ENCODE results near the gene COLEC12.

Gene COLEC12

DNA sequence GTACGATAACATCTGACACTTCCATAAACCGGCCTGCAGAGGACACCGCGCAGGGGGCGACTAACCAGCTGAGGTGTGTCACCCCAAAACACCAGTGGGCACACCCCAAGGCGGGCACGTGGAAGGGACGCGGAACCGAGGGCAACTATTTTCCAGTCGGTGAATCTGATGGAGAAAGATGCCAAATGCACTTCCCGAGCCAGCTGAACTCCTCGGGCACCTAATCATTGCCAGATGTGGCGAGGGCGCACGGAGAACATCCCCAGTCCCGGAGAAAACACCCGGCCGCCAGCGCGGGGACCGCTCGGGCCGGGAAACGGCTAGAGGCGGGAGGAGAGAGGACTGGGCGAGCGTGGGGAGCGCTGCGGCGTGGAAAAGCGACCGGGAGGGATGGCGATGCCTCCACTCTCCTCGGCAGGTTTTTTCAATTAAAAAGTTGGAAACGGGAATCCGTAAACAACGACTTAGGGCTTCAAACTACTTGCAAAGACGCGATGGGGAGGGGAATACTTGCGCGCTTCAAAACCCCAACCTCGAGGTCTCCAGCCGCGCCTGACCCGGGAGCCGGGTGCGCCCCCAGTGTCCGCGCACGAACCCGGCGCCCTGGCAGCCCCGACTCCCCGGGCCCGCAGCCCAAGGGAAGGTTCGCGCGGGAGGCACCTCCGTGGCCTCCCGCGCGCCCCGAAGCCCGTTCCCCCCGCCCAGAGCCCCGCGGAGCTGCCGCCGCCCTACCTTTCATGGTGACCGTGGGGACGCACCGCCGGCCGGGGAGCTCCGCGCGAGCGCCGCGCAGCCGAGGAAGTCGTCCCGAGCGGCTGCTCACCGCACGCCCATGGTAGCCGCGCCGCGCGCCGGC lies 497 bp downstream of the COLEC12 start (continued):
- no peak for TF ChIP-seq ZBTB44 (tag by site-specific recombination; IDR thresholded peaks at IDR 0.05)
- TF ChIP-seq, protein P1, sequence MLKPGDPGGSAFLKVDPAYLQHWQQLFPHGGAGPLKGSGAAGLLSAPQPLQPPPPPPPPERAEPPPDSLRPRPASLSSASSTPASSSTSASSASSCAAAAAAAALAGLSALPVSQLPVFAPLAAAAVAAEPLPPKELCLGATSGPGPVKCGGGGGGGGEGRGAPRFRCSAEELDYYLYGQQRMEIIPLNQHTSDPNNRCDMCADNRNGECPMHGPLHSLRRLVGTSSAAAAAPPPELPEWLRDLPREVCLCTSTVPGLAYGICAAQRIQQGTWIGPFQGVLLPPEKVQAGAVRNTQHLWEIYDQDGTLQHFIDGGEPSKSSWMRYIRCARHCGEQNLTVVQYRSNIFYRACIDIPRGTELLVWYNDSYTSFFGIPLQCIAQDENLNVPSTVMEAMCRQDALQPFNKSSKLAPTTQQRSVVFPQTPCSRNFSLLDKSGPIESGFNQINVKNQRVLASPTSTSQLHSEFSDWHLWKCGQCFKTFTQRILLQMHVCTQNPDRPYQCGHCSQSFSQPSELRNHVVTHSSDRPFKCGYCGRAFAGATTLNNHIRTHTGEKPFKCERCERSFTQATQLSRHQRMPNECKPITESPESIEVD (tag by site-specific recombination; IDR thresholded peaks at IDR 0.05), result no peak
- peak; percentile 84 for TF ChIP-seq ZNF335 (tag by site-specific recombination; conservative IDR thresholded peaks at IDR 0.05)
- TF ChIP-seq ZBTB17 (tag by site-specific recombination; IDR thresholded peaks at IDR 0.05), result peak; percentile 64; the same call in 1 of the 2 replicates
- TF ChIP-seq ZSCAN23 (tag by site-specific recombination; IDR thresholded peaks at IDR 0.05), result no peak
- no peak for TF ChIP-seq ZNF791 (tag by site-specific recombination; IDR thresholded peaks at IDR 0.05)
- TF ChIP-seq EGR2 (tag by site-specific recombination; IDR thresholded peaks at IDR 0.05; ENCODE audit: low read depth), result no peak
- TF ChIP-seq KLF1 (tag by site-specific recombination; IDR thresholded peaks at IDR 0.05), result 0 out of 2 replicates have a peak, but pooled peaks have one; percentile 8
- TF ChIP-seq AEBP2 (tag by site-specific recombination; IDR thresholded peaks at IDR 0.05; ENCODE audit: borderline replicate concordance), result no peak
- no peak for TF ChIP-seq ZNF558 (tag by site-specific recombination; IDR thresholded peaks at IDR 0.05)
- no peak for TF ChIP-seq GLIS1 (tag by site-specific recombination; IDR thresholded peaks at IDR 0.05)
- TF ChIP-seq BCL11A (tag by site-specific recombination; IDR thresholded peaks at IDR 0.05; ENCODE audit: low read depth), result no peak
- TF ChIP-seq FEZF1 (tag by site-specific recombination; IDR thresholded peaks at IDR 0.05), result no peak
- no peak for TF ChIP-seq YY2 (tag by site-specific recombination; IDR thresholded peaks at IDR 0.05)
- no peak for TF ChIP-seq ZNF785 (tag by site-specific recombination; IDR thresholded peaks at IDR 0.05)
- TF ChIP-seq OVOL3 (tag by site-specific recombination; IDR thresholded peaks at IDR 0.05), result 0 out of 2 replicates have a peak, but pooled peaks have one; percentile 8
- TF ChIP-seq ZNF24 (tag by site-specific recombination; IDR thresholded peaks at IDR 0.05), result no peak
- no peak for TF ChIP-seq ZNF19 (tag by site-specific recombination; IDR thresholded peaks at IDR 0.05; ENCODE audit: low read depth)
- peak; percentile 86 for TF ChIP-seq KLF9 (tag by site-specific recombination; IDR thresholded peaks at IDR 0.05; ENCODE audit: low read depth)
- TF ChIP-seq ZNF426 (tag by site-specific recombination; IDR thresholded peaks at IDR 0.05), result no peak
- no peak for TF ChIP-seq ZNF10 (tag by site-specific recombination; IDR thresholded peaks at IDR 0.05)
- TF ChIP-seq ZBTB48 (tag by site-specific recombination; IDR thresholded peaks at IDR 0.05), result no peak
- TF ChIP-seq SP3 (tag by site-specific recombination; IDR thresholded peaks at IDR 0.05), result no peak
- no peak; the same call in 1 of the 2 replicates for TF ChIP-seq ZNF664 (tag by site-specific recombination; IDR thresholded peaks at IDR 0.05)
- TF ChIP-seq, protein P2, sequence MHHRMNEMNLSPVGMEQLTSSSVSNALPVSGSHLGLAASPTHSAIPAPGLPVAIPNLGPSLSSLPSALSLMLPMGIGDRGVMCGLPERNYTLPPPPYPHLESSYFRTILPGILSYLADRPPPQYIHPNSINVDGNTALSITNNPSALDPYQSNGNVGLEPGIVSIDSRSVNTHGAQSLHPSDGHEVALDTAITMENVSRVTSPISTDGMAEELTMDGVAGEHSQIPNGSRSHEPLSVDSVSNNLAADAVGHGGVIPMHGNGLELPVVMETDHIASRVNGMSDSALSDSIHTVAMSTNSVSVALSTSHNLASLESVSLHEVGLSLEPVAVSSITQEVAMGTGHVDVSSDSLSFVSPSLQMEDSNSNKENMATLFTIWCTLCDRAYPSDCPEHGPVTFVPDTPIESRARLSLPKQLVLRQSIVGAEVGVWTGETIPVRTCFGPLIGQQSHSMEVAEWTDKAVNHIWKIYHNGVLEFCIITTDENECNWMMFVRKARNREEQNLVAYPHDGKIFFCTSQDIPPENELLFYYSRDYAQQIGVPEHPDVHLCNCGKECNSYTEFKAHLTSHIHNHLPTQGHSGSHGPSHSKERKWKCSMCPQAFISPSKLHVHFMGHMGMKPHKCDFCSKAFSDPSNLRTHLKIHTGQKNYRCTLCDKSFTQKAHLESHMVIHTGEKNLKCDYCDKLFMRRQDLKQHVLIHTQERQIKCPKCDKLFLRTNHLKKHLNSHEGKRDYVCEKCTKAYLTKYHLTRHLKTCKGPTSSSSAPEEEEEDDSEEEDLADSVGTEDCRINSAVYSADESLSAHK (tag by site-specific recombination; IDR thresholded peaks at IDR 0.05), result no peak
- peak; percentile 64; the same call in 1 of the 2 replicates for TF ChIP-seq ZEB2 (tag by site-specific recombination; IDR thresholded peaks at IDR 0.05)
- no peak for TF ChIP-seq SCRT2 (tag by site-specific recombination; IDR thresholded peaks at IDR 0.05)
- no peak for TF ChIP-seq ZBTB49 (tag by site-specific recombination; IDR thresholded peaks at IDR 0.05; ENCODE audit: low read depth)

Data from HEK293 (cell line).